ENCODE measurements around the gene FAM3C.

FAM3C gene

DNA sequence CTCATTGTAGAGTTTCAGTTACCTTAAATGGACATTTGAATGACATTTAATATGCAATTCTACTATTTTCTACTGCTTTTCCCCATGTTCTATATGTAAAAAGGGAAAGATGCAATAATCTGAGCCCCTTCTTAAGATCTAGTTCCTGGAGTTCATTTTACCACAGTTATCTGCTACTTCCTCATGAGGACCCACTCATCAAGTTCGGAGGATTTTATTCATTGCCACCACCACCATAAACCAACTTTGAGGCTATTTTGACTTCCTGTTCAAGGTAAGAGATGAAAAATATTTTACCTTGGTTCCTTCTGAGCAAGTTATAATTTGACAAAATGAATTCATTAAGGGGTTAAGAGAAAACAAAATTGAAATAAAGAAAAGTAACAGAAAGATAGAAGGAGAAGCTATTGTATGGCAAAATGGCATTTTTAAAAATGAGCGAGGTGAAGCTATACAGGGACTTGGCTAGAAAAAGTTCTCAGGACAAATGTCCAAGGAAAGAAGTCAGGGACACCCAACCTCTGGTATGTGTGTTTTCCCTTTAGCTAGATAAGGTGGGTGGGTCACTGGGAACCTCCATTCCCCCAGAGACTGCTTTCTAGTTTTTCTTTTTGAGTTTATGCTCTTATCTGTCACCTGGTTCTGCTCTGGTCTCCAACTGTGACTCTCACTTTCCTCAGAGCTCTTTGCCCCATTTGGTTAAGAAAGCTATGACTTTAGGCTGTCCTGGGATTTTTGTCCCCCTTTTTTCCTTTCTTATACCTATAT is 14.9 kb upstream of the FAM3C start:
- DNase-seq, result no peak

- DNase-seq, result no peak
These were observed 10.8 kb upstream of the FAM3C start for GRCh38 chr7:121406944-121407343.

GRCh38 chr7:121406461-121406860 is 10.4 kb upstream of the FAM3C start:
- DNase-seq, result no peak

DNA sequence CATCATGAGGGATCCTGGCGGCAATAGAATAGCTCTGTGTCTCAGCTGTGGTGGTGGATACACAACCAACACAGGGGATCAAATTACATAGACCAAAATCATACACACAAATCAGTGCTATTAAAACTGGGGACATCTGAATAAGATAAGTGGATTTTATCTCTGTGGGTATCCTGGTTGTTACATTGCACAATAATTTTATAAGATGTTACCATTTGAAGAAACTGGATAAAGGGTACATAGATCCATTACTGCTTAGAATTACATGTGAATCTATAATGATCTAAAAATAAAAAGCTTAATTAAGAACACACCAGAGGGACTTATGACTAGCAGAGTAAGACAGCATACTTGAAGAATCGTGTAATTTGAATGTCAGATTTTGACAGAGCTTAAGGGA is 8.2 kb upstream of the FAM3C start:
- no peak for DNase-seq

DNA sequence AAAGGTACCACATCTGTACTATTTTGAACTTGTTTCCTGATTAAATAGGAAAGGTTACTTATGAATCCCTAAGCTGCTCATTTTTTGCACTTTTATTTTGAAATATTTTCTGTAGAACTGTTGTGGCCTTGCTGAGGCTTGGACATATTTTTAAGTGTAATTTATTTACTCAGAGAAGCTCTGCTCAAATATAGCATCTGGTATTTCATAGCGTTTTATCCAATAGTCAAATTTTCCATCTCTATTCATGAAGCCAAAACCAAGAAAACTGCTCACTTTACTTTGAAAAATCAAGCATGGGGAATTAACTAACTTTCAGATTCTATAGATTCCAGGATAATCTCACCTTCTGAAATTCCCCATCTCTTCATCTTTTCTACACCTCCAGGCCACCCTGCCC is 6.6 kb upstream of the FAM3C start:
- DNase-seq, result no peak

DNA sequence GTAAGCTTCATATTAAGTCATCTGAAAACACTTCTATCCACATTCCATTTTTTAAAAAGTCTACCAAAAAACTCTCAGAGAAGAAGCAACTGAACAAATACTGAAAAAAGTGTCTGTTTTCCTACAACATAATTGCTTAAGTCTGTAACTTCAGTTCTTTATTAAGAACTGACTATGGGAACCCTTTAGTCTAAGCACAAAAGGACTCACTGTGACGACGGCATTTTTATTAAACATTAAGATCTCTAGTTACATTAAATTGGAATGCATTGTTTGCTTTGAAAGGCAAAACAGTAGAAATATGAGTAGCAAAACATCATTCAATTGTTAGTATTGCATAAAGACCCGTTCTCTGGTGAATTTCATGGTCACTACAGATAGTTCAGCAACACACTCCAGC is 5.8 kb upstream of the FAM3C start:
- no peak for DNase-seq

DNA sequence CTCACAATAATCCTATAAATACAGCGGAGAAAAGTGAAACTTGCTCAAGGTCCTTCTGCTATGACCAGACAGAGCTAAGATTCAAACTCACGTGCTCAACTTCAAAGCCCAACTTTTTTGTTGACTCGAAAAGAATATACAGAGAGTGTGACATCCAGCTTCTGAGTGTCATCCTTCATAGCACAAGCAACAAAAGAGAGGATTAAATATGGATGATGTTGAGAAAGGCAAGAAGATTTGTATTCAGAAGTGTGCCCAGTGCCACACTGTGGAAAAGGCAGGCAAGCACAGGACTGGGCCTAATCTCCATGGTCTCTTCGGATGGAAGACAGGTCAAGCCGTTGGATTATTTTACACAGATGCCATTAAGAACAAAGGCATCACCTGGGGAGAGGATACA is 2.1 kb upstream of the FAM3C start:
- no peak for DNase-seq

GRCh38 chr7:121397822-121398221 is 1.7 kb upstream of the FAM3C start:
- DNase-seq, result no peak

- DNase-seq, result no peak
These were observed 1.3 kb upstream of the FAM3C start for GRCh38 chr7:121397361-121397760.

- peak; percentile 65 for DNase-seq
These were observed 581 bp downstream of the FAM3C start for GRCh38 chr7:121395494-121395960.

DNA sequence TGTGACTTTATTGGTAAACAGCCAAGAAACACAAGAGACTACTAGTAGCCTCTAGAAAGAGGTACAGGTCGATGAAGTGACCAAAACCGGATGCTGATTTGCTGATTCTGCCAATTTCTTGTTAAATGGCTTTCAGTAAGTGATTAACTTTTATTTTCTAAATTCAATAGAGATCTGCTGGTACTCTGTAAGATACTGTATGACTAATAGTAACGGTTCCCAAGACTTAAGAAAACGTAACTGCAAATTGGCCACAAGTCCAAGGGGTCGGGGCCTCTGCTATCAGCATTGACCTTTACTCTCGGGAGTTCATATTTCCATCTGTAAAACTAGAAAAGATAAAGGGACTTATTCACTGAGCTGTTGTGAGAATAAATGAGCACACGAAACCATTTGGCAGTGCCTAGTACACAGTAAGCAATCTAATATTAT is 1.4 kb downstream of the FAM3C start:
- DNase-seq, result no peak

DNA sequence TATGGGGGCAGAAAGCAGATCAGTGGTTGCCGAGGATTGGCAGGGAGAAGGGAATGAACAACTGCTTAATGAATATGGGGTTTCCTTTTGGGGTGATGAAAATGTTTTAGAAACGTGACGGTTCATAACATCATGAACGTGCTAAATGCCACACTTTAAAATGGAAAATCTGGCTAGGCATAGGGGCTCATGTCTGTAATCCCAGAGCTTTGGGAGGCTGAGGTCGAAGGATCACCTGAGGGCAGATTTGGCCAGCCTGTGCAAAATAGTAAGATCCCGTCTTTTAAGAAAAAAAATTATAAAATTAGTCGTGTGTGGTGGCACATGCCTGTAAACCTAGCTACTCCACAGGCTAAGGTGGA is 3.1 kb downstream of the FAM3C start:
- DNase-seq, result no peak

DNA sequence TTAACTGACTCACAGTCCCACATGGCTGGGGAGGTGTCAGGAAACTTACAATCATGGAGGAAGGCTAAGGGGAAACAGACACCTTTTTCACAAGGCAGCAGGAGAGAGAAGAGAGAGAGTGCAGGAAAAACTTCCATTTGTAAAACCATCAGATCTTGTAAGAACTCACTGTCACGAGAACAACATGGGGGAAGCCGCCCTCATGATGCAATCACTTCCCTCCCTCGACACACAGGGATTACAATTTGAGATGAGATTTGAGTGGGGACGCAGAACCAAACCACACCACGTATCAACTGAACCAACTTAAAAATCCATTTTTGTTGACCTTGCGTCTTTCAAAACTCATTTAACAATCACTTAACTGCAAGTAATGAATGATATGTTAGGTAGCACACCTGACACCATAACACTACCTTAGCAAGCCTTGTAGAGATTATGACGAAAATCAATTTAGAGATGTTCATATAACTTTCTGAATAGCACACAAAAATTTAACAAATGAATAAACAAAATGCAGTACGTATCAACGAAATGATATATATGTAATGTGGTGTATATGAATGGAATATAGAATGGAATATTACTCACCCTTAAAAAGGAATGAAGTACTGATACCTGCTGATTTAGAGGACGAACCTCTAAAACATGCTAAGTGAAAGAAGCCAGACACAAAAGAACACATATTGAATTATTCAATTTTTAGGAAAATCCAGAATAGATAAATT is 3.7 kb downstream of the FAM3C start:
- no peak for DNase-seq

GRCh38 chr7:121391686-121392085 is 4.4 kb downstream of the FAM3C start:
- DNase-seq, result no peak

GRCh38 chr7:121390617-121391016 is 5.5 kb downstream of the FAM3C start:
- no peak for DNase-seq

DNA sequence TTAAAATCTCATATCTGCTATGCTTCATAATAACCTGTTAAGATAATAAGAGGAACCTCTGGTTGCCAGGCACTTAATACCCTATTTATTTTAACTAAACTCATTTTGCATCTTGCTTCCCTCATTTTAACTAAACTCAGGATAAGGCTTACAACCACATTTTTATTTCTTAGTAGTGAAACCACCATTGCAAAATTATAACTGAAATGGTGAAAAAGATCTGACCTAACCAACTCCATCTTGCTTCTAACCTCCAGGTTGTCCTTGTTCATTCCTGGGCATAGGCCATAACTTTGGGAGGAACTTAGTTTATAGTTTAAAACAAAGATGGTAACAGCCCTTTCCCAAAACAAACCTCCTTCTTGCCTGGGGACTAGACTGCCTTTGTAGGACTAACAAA is 6.0 kb downstream of the FAM3C start:
- no peak for DNase-seq

DNA sequence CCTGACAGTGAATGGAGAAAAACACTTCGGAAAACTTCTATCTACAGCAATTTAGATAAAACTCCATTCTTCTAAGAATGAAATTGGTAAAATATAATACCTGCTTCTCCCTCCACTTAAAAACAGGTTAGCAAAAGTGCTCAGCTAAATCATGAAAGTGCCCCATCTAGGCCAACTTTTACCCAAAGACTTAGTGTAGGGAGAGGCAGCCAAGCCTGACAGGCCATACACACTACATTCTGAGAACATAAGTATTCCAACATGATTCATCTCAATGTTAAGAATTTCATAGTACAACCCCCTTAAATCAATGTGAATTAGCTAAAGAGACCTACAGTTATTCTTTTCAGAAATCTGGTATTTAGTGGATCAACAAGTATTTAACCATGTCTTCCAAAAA is 7.2 kb downstream of the FAM3C start:
- no peak for DNase-seq

GRCh38 chr7:121385800-121386179 is 10.3 kb downstream of the FAM3C start:
- peak; percentile 49 for DNase-seq

DNA sequence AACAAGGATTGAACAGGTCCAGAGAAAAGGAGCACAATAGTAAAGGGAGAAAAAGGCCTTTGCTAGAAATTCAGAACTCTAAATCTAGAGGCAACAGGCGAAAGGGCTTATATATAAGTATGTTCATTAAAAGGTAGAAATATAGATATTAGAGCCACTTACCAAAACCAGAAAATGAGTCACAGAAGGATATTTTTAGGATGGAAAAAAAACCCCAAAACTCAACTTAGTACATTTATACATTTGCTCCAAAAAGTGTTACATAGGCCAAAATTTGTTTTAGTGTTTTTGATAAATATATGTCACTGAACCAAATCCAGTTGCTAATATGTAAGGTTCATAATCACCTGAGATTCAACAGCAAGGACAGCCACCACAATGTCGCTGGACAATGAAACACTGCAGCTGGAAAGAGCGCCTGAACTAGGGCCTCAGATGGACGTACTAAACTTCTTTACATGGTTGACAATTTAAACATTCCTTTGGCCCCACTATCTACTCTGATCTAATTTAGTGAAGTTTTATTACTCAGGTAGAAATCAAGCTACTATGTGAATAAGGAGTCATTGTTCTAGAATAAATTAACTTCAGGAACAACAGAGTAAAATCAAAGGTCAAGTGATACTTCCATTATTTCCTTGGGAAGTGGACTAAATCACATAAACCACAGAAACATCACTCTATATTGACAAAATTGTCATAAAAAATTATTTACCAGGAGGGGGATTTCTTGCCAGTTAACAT is 10.9 kb downstream of the FAM3C start:
- DNase-seq, result no peak

DNA sequence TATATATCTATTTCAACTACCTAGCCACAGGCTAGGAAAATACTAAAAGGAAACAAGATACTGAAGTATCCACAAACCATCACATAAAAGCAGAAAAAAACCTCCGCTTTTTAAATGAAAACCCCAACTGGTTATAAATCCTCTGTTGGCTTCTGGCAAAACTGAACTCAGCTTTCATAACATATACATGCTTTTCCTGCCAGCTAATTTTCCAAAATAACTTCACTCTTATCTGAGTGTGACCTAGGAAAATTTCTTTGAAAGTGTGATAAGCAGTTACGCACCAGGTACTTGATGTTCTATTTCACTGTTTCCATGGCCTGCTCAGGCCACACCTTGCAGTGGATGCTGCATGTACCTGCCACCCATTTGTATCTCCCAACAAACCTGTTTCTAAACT is 11.8 kb downstream of the FAM3C start:
- DNase-seq, result no peak

GRCh38 chr7:121383235-121383910 is 12.7 kb downstream of the FAM3C start:
- DNase-seq, result no peak

DNA sequence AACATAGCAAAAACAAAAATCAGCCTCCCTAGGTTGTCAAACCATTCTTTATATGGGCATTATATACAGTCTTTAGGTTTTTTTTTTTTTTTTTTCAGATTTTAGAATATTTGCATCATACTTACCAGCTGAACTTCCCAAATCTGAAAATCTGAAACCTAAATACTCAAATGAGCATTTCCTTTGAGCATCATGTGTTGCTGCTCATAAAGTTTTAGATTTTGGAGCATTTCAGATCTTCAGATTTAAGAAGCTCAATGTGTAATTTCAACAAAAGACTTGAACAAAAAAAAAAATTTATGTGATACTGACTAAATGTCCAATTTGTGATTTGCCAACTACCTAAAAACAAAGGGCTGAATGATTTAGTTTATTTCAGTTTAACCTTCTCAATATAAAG is 13.6 kb downstream of the FAM3C start:
- DNase-seq, result no peak

DNA sequence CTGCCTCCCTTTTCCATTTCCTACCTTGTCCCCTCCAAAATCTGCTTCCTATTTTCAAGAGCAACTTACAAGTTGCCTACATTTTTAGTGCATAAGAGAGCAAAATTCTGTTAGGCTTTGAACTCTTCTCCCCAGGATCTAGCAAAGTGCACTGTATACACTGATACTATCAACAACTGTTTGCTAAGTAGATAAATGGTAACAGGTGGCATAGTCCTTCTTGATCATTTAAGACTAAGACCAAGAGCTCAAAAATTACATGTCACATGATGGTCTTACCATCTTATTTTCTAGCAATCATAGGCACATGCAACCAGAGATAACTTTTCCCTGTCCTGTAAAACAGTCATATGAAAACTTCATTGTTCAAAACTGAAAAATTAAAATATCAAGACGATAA is 16.2 kb downstream of the FAM3C start:
- no peak for DNase-seq
